Measurements from ENCODE around the gene CARNS1. TPM values are rescaled to one million over a fixed set of nuclear protein-coding genes. Genes with fewer than 3 reads are reported as not detected.

The CARNS1 gene
- total RNA-seq, 1 experiment from 2014 or later, result 1.1 TPM

DNA sequence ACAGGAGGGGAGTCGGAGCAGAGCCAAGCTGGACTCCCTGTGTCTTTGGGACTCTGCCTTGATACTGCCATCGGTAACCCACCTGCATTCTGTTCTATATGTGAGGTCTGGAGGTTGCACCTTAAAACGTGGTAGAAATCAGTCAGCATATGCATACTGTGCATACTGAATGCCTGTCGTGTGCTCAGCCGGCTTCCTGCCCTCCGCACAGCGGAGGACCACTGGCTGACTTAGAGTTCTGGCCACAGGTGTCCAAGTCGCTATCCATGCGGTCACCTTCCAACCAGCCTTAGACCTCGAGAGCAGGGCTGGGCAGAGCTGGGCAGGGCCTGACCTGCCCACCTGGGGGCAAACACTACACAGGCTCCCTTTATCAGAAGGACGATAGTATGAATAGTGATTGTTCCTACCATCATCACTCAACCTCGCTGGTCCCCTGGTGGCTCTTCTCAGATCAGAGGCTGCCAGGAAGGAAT lies 7.8 kb upstream of the CARNS1 start:
- no peak for DNase-seq
- H3K23ac ChIP-seq (ENCODE audit: insufficient read length, low read depth, low read length), result no peak overlapping the region
- no peak overlapping the region for H2BK15ac ChIP-seq (ENCODE audit: low read depth, low read length)
- no peaks in the 10 kb centered on the region for H3K23me2 ChIP-seq (ENCODE audit: insufficient read length, low read depth, low read length, poor library complexity, severe bottlenecking)
- no peak overlapping the region for H2BK120ac ChIP-seq (ENCODE audit: low read depth, low read length, poor library complexity, severe bottlenecking)
- no peaks in the 10 kb centered on the region for H4K20me1 ChIP-seq (ENCODE audit: control insufficient read depth, insufficient read depth, insufficient read length)
- no peak overlapping the region for H4K8ac ChIP-seq (replicated peaks; ENCODE audit: insufficient read length, low read depth, low read length)
- TF ChIP-seq, protein P1, sequence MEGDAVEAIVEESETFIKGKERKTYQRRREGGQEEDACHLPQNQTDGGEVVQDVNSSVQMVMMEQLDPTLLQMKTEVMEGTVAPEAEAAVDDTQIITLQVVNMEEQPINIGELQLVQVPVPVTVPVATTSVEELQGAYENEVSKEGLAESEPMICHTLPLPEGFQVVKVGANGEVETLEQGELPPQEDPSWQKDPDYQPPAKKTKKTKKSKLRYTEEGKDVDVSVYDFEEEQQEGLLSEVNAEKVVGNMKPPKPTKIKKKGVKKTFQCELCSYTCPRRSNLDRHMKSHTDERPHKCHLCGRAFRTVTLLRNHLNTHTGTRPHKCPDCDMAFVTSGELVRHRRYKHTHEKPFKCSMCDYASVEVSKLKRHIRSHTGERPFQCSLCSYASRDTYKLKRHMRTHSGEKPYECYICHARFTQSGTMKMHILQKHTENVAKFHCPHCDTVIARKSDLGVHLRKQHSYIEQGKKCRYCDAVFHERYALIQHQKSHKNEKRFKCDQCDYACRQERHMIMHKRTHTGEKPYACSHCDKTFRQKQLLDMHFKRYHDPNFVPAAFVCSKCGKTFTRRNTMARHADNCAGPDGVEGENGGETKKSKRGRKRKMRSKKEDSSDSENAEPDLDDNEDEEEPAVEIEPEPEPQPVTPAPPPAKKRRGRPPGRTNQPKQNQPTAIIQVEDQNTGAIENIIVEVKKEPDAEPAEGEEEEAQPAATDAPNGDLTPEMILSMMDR (conservative IDR thresholded peaks at IDR 0.05), result no peak
- Mint-ChIP-seq H3K4me3 (no peak overlapping the region), H3K27me3 (ENCODE audit: low read depth) (peaks cover 37% of the 10 kb centered on the region), H3K9me3 (no peaks in the 10 kb centered on the region), H3K27ac (no peak overlapping the region), H3K36me3 (ENCODE audit: insufficient read depth in 1 of 3, low read depth in 3 of 3) (no peaks in the 10 kb centered on the region), H3K4me1 (peaks cover 14 to 25% of the 10 kb centered on the region in 2 experiments)
- H3K27ac ChIP-seq (ENCODE audit: insufficient read length, low read depth, low read length), result no peak overlapping the region
- H3K18ac ChIP-seq (ENCODE audit: insufficient read length, low read depth, low read length), result no peak overlapping the region
- H2AK5ac ChIP-seq (ENCODE audit: insufficient read length, low read length), result no peak overlapping the region
- H3K9ac ChIP-seq (ENCODE audit: extremely low read depth, insufficient read length, low read length), result no peak overlapping the region
- no peaks in the 10 kb centered on the region for H3K79me1 ChIP-seq (ENCODE audit: insufficient read depth, low read depth, low read length, poor library complexity, severe bottlenecking)
- H2BK12ac ChIP-seq (ENCODE audit: insufficient read length, low read depth, low read length), result no peak overlapping the region
- WGBS (ENCODE audit: extremely low coverage, insufficient read length, low lambda C conversion rate), result no CpG with 5 or more reads among the region's 12 CpGs
- no peak overlapping the region for H3T11ph ChIP-seq (ENCODE audit: low read length)
- no peak overlapping the region for H4K5ac ChIP-seq (ENCODE audit: insufficient read length, low read depth, low read length)
- no peak overlapping the region for H3K14ac ChIP-seq (ENCODE audit: insufficient read depth, low read length)
- no peak overlapping the region for H4K91ac ChIP-seq (ENCODE audit: insufficient read length, low read depth, low read length)
- H3K4me1 ChIP-seq (ENCODE audit: insufficient read depth, low read length), result no peaks in the 10 kb centered on the region
- H3K4ac ChIP-seq (ENCODE audit: low read depth, low read length), result no peak overlapping the region
- H3K4me2 ChIP-seq (ENCODE audit: insufficient read depth, insufficient read length, low read length), result no peak overlapping the region
- no peak overlapping the region for H2AFZ ChIP-seq (ENCODE audit: low read length)
- H2BK20ac ChIP-seq (ENCODE audit: low read depth, low read length, poor library complexity, severe bottlenecking), result no peak overlapping the region
- no peaks in the 10 kb centered on the region for H3K27me3 ChIP-seq (ENCODE audit: insufficient read depth, low read length)
- H3K56ac ChIP-seq (ENCODE audit: insufficient read length, low read depth, low read length), result no peak overlapping the region
- no peaks in the 10 kb centered on the region for H3K79me2 ChIP-seq (ENCODE audit: insufficient read depth, low read length)
- H3K9me3 ChIP-seq (ENCODE audit: control insufficient read depth, low read depth, low read length), result no peaks in the 10 kb centered on the region
- no peak overlapping the region for H2BK5ac ChIP-seq (ENCODE audit: insufficient read length, low read length)
